Measurements from ENCODE around the gene SPAG9. TPM values are rescaled to one million over a fixed set of nuclear protein-coding genes. Genes with fewer than 3 reads are reported as not detected.

SPAG9 gene
- polyA plus RNA-seq, 1 experiment = 18.7 TPM

DNA sequence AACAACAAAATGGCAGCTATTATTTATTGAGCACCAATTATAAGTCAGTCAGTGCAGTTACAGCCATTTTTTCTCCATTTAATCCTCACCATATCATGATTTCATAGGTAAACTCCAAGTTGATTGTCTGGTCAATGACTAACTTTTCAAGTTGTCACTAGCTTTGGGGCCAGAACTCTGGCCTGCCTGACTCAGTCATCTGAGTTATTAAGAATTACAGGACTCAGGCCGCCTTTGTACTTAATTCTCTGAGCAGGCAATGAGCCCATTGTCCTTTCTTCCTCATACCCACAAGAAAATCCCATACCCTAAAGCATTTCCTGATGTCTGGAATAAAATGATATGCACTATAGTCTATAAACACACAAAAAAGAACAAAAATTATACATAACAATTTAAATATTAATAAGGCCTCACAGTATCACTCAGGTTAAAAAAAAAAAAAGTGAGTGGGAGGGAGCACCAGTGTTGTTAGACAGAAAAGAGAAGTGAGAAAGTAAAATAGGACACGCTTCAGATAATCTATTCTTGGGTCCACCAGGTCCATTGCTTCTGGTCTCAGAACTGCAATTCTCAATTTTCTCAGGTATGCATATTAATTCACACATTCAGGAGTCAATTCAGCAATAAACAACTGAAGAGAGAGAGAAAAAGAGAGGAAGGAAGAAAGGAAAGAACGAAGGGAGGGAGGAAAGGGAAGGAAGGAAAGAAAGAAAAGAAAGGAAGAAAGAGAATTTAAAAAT is 70.2 kb downstream of the SPAG9 start:
- ChIA-PET CTCF (interaction anchor here (1.3 to 4.4 kb wide), 3 partner anchors 14 to 103 kb away, joined by 4 to 14 read pairs (median 9); partner anchors contain the start of gene NME1), POLR2A (no interaction called here)
- Histone ChIP-seq H3K27me3 (ENCODE audit: control insufficient read depth, insufficient read depth, low read length) (no peaks in the 10 kb centered on the region), H3K4me3 (ENCODE audit: low read depth, low read length) (no peak overlapping the region), H3K36me3 (ENCODE audit: control insufficient read depth, insufficient read depth, low read length) (no peaks in the 10 kb centered on the region)
- no peak for DNase-seq (ENCODE audit: low read depth)
- no peak for TF ChIP-seq CTCF (IDR thresholded peaks at IDR 0.05; ENCODE audit: insufficient read depth, low read depth, low read length)

GRCh38 chr17:51046514-51047384 is 73.9 kb downstream of the SPAG9 start:
- Histone ChIP-seq H3K36me3 (ENCODE audit: control insufficient read depth, insufficient read depth, low read length) (no peaks in the 10 kb centered on the region), H3K27me3 (ENCODE audit: control insufficient read depth, insufficient read depth, low read length) (no peaks in the 10 kb centered on the region), H3K4me3 (ENCODE audit: low read depth, low read length) (peak overlapping the region; percentile 1; the same call in 1 of the 2 replicates)
- POLR2A ChIA-PET = interaction anchor here (0.6 to 0.7 kb wide), 3 partner anchors 11 to 47 kb away, joined by 3 to 4 read pairs (median 4); no protein-coding TSS in a partner anchor
- CTCF ChIA-PET = interaction anchor here (0.5 to 6.0 kb wide), 6 partner anchors 8 to 107 kb away, joined by 3 to 39 read pairs (median 3); partner anchors contain the start of gene NME1
- TF ChIP-seq CTCF (IDR thresholded peaks at IDR 0.05; ENCODE audit: insufficient read depth, low read depth, low read length) = no peak
- no peak for DNase-seq (ENCODE audit: low read depth)

- TF ChIP-seq CTCF (IDR thresholded peaks at IDR 0.05; ENCODE audit: insufficient read depth, low read depth, low read length) = no peak
- CTCF ChIA-PET = interaction anchor here (1.0 to 6.0 kb wide), 4 partner anchors 9 to 107 kb away, joined by 3 to 39 read pairs (median 3); partner anchors contain the start of gene NME1
- Histone ChIP-seq H3K27me3 (ENCODE audit: control insufficient read depth, insufficient read depth, low read length) (no peaks in the 10 kb centered on the region), H3K36me3 (ENCODE audit: control insufficient read depth, insufficient read depth, low read length) (no peaks in the 10 kb centered on the region), H3K4me3 (ENCODE audit: low read depth, low read length) (no peak overlapping the region)
- POLR2A ChIA-PET = interaction anchor here (0.7 kb wide), 1 partner anchor 11 kb away, joined by 4 read pairs; no protein-coding TSS in a partner anchor
- no peak for DNase-seq (ENCODE audit: low read depth)
These were observed 74.6 kb downstream of the SPAG9 start for GRCh38 chr17:51046046-51046445.

DNA sequence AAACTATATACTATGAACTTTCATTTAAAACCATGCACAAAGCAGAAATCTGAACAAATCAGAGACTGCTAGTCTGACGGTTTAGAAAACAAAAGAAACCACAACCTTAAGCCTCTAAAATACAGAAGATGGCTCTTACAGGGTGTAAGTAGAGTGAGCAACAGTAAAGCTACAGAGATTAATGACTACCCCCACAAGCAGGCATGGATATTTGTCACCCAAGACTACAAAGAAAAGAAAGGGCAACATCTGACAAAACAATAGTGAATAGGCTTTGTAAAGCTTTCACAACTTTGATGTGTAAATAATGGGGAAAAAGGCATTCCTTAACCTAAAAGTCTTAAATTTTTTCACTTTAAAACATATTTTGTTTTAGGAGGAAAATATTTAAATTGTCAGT is 75.0 kb downstream of the SPAG9 start:
- Histone ChIP-seq H3K36me3 (ENCODE audit: control insufficient read depth, insufficient read depth, low read length) (no peaks in the 10 kb centered on the region), H3K4me3 (ENCODE audit: low read depth, low read length) (no peak overlapping the region), H3K27me3 (ENCODE audit: control insufficient read depth, insufficient read depth, low read length) (no peaks in the 10 kb centered on the region)
- TF ChIP-seq CTCF (IDR thresholded peaks at IDR 0.05; ENCODE audit: insufficient read depth, low read depth, low read length) = no peak
- POLR2A ChIA-PET = no interaction called here
- no peak for DNase-seq (ENCODE audit: low read depth)
- CTCF ChIA-PET = interaction anchor here (1.0 to 6.0 kb wide), 4 partner anchors 9 to 108 kb away, joined by 3 to 39 read pairs (median 3); partner anchors contain the start of gene NME1

GRCh38 chr17:51044976-51045375 is 75.7 kb downstream of the SPAG9 start:
- Histone ChIP-seq H3K27me3 (ENCODE audit: control insufficient read depth, insufficient read depth, low read length) (no peaks in the 10 kb centered on the region), H3K4me3 (ENCODE audit: low read depth, low read length) (no peak overlapping the region), H3K36me3 (ENCODE audit: control insufficient read depth, insufficient read depth, low read length) (no peaks in the 10 kb centered on the region)
- TF ChIP-seq CTCF (IDR thresholded peaks at IDR 0.05; ENCODE audit: insufficient read depth, low read depth, low read length) = no peak
- POLR2A ChIA-PET = no interaction called here
- DNase-seq (ENCODE audit: low read depth) = no peak
- CTCF ChIA-PET = interaction anchor here (0.6 to 6.0 kb wide), 3 partner anchors 10 to 196 kb away, joined by 3 to 39 read pairs (median 4); no protein-coding TSS in a partner anchor
